Right lobe of liver (tissue), 6 donors: ENCODE data around the gene YAP1. TPM values are rescaled to one million over a fixed set of nuclear protein-coding genes. Genes with fewer than 3 reads are reported as not detected.

ENCODE experiments used
- ATAC-seq, 4 donors: fragments of 200-7000 bp; cut with Tn5 transposase; one replicate each; pipeline ENCODE4 v1.9.1; 2020; ENCODE audit warnings: mild to moderate bottlenecking in 4 of 4, moderate library complexity in 4 of 4
- DNase-seq, 3 donors: peaks; one replicate each; pipeline ENCODE4 v3.0.0-alpha.2; 2020
- H3K27ac ChIP-seq, 3 donors: fragments of 200-600 bp; one replicate each; pipeline ENCODE4 v1.8.0; 2022
- H3K27me3 ChIP-seq, 2 donors: fragments of 200-600 bp; one replicate each; pipeline ENCODE4 v1.8.0; 2022
- H3K36me3 ChIP-seq, 4 donors: fragments of 200-600 bp; sonication (generic) in 1 of 4; one replicate each; pipeline versions ENCODE4 v1.5.1 to v1.8.0; 2017 to 2022; ENCODE audit warnings: control low read depth in 1 of 4
- H3K4me1 ChIP-seq, 4 donors: fragments of 200-600 bp; sonication (generic) in 1 of 4; one replicate each; pipeline versions ENCODE4 v1.5.1 to v1.8.0; 2017 to 2022; ENCODE audit warnings: control low read depth in 1 of 4
- H3K4me3 ChIP-seq, 3 donors: fragments of 200-600 bp; one replicate each; pipeline ENCODE4 v1.8.0; 2022
- H3K9me3 ChIP-seq, 4 donors: fragments of 200-600 bp; sonication (generic) in 1 of 4; one replicate each; pipeline versions ENCODE4 v1.5.1 to v1.8.0; 2017 to 2022; ENCODE audit warnings: control low read depth in 1 of 4
- POLR2A ChIP-seq: fragments of 450-650 bp; IDR thresholded peaks from one replicate; pipeline ENCODE4 v1.6.1; 2017; ENCODE audit warnings: antibody characterized with exemption, mild to moderate bottlenecking
- WGBS: methylation state at CpG from one replicate; pipeline ENCODE4 v1.1.6; 2018; ENCODE audit warnings: low coverage, low lambda C conversion rate; ENCODE audit not compliant: insufficient coverage; ENCODE audit errors: missing lambda C conversion rate; 5-methylcytosine and 5-hydroxymethylcytosine counted together
- intact Hi-C, 2 donors: fragments of 100-400 bp; cut with DNase I; formaldehyde crosslinking; loops; one replicate each; pipeline versions ENCODE4 v1.11.2 to v1.14.1; 2022
- total RNA-seq, 6 experiments: library from RNA; depleted of rRNA in 2 of 6; stranded (reverse); fragments of >200 nt in 2 of 6; fragmentation: NEBNext Ultra II Directional in 3 of 6; extraction: Animal tissue kit (Norgen Biotek cat#: 25700) in 3 of 6; gene quantifications; one replicate each; pipeline versions ENCODE4 v1.1.0 to v1.2.4, GENCODE V29; 2016 to 2023
- TF ChIP-seq, protein P1 (sequence below), 4 donors: fragments of 200-600 bp in 3 of 4; fragments of 450-650 bp in 1 of 4; IDR thresholded peaks; one replicate each; pipeline versions ENCODE4 v1.5.1 to v1.8.0; 2016 to 2022; ENCODE audit warnings: antibody characterized with exemption in 4 of 4, mild to moderate bottlenecking in 2 of 4
- donor health status: DM: no; HTN: yes; CAD: no.
- donor health status: DM: no; HTN: no; CAD: no.
- donor health status: DM: no; HTN: no; CAD: no.
- donor health status: DM: no; HTN: yes; CAD: no.
- donor health status: DM: no; HTN: yes; CAD: no.

YAP1 gene
- total RNA-seq, 6 experiments from 2014 or later, result 17.9 to 60.5 (median 36.3) TPM

DNA sequence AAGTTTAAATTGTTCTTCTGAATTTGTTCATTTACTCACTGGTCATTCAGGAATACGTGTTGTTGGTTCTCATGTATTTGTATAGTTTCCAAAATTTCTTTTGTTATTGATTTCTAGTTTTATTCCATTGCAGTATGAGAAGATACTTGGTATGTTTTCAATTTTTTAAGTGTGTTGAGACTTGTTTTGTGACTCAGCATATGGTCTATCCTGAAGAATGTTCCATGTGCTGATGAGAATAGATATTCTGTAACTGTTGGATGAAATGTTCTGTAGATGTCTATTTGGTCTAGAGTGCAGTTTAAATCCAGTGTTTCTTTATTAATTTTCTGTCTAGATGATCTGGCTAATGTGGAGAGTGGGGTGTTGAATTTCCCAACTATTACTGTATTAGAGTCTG is 39.5 kb upstream of the YAP1 start:
- 60% methylated on average over 1 of the region's 1 CpG for whole genome bisulfite sequencing
- TF ChIP-seq, protein P1, sequence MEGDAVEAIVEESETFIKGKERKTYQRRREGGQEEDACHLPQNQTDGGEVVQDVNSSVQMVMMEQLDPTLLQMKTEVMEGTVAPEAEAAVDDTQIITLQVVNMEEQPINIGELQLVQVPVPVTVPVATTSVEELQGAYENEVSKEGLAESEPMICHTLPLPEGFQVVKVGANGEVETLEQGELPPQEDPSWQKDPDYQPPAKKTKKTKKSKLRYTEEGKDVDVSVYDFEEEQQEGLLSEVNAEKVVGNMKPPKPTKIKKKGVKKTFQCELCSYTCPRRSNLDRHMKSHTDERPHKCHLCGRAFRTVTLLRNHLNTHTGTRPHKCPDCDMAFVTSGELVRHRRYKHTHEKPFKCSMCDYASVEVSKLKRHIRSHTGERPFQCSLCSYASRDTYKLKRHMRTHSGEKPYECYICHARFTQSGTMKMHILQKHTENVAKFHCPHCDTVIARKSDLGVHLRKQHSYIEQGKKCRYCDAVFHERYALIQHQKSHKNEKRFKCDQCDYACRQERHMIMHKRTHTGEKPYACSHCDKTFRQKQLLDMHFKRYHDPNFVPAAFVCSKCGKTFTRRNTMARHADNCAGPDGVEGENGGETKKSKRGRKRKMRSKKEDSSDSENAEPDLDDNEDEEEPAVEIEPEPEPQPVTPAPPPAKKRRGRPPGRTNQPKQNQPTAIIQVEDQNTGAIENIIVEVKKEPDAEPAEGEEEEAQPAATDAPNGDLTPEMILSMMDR (IDR thresholded peaks at IDR 0.05), result no peak
- no peak for TF ChIP-seq POLR2A
- H3K4me1 ChIP-seq, result no peaks in the 10 kb centered on the region
- DNase-seq (no peak), ATAC-seq (no peak)
- H3K4me3 ChIP-seq, result no peak overlapping the region
- H3K27me3 ChIP-seq, result no peaks in the 10 kb centered on the region
- intact Hi-C loops, result no loop called here
- no peak overlapping the region for H3K27ac ChIP-seq
- H3K9me3 ChIP-seq, result peaks cover 0 to 14% (median 0%) of the 10 kb centered on the region in 4 donors
- no peaks in the 10 kb centered on the region for H3K36me3 ChIP-seq

DNA sequence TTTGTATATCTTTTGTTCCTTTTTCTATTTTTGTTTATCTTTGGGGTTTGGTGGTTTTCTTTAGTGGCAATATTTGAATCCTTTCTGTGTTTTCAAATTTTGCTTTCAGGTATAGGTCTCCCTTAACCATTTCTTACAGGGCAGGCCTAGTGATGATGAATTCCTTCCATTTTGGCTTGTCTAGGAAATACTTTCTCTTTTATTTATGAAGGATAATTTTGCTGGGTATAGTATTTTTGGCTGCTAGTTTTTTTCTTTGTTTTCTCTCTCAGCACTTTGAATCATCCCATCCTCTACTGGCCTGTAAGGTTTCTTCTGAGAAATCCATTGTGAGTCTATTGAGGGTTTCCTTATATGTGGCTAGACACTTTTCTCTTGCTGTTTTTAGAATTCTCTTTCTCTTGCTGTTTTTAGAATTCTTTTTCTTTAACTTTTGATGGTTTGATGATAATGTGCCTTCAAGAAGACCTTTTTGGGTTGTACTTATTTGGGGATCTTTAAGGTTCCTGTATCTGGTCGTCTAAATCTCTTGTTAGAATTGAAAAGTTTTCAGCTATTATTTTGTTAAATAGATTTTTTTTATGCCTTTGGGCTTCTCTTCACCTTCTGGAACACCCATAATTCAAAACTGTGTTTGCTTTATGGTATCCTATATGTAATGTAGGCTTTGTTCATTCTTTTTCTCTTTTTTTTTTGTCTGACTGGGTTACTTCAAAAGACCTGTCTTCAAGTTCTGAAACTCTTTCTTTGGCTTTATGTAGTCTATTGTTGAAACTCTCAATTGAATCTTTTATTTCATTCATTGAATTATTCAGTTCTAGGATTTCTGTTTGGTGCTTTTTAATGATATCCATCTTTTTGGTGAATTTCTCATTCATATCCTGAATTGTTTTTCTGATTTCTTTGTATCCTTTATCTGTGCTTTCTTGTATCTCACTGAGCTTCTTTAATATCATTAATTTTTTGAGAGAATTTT is 38.5 kb upstream of the YAP1 start:
- Histone ChIP-seq H3K4me3 (no peak overlapping the region), H3K36me3 (no peaks in the 10 kb centered on the region), H3K4me1 (no peaks in the 10 kb centered on the region), H3K9me3 (peaks cover 0 to 14% (median 0%) of the 10 kb centered on the region in 4 donors), H3K27me3 (no peaks in the 10 kb centered on the region), H3K27ac (no peak overlapping the region)
- 41% methylated on average over 1 of the region's 1 CpG for WGBS
- intact Hi-C loops, result no loop called here
- no peak for ATAC-seq
- no peak for TF ChIP-seq POLR2A
- TF ChIP-seq, protein P1 (IDR thresholded peaks at IDR 0.05), result no peak
- no peak for DNase-seq

GRCh38 chr11:102073253-102073652 is 37.0 kb upstream of the YAP1 start:
- DNase-seq, result no peak
- TF ChIP-seq, protein P1 (IDR thresholded peaks at IDR 0.05), result no peak
- no peak for TF ChIP-seq POLR2A
- Histone ChIP-seq H3K27ac (no peak overlapping the region), H3K36me3 (no peaks in the 10 kb centered on the region), H3K9me3 (peaks cover 0 to 14% (median 0%) of the 10 kb centered on the region in 4 donors), H3K27me3 (no peaks in the 10 kb centered on the region), H3K4me1 (no peaks in the 10 kb centered on the region), H3K4me3 (no peak overlapping the region)
- no CpG with 5 or more reads among the region's 2 CpGs for WGBS
- ATAC-seq, result peak in 1 of 4 donors; percentile 42
- intact Hi-C loops, result no loop called here

- no peaks in the 10 kb centered on the region for H3K36me3 ChIP-seq
- no peaks in the 10 kb centered on the region for H3K4me1 ChIP-seq
- H3K27me3 ChIP-seq, result no peaks in the 10 kb centered on the region
- intact Hi-C loops, result no loop called here
- DNase-seq (no peak), ATAC-seq (no peak)
- H3K27ac ChIP-seq, result no peak overlapping the region
- H3K4me3 ChIP-seq, result no peak overlapping the region
- no peaks in the 10 kb centered on the region for H3K9me3 ChIP-seq
- TF ChIP-seq, protein P1 (IDR thresholded peaks at IDR 0.05), result no peak
- TF ChIP-seq POLR2A, result no peak
Observed at GRCh38 chr11:102079625-102080024, 30.6 kb upstream of the YAP1 start.
